KBM-7 (cell line): ENCODE results near the gene TMEM63B.
"Not testable (repeated sequence)": the region's sequence is repeated elsewhere in the genome, so short reads cannot be mapped to it uniquely, and the experiment has no call there.

ENCODE experiments used
- DNase-seq: peaks from one replicate; pipeline ENCODE4 v3.0.0-alpha.2; 2015
- in situ Hi-C: fragments of 300-500 bp; cut with MboI; formaldehyde crosslinking; loops from 2 replicates; pipeline ENCODE4 v1.14.3; 2020; ENCODE audit warnings: low sequenced_read_pairs, low pct_unique_long_range_greater_than_20kb, mixed read lengths

Gene TMEM63B

GRCh38 chr6:44135875-44136274 lies 8.5 kb downstream of the TMEM63B start:
- in situ Hi-C loops = no loop called here
- DNase-seq = no peak

- DNase-seq = no peak
- in situ Hi-C loops = no loop called here
Observed at GRCh38 chr6:44138717-44139350, 11.5 kb downstream of the TMEM63B start.

GRCh38 chr6:44139351-44139743 lies 12.0 kb downstream of the TMEM63B start:
- no peak for DNase-seq
- in situ Hi-C loops = no loop called here

GRCh38 chr6:44142835-44143234 lies 15.5 kb downstream of the TMEM63B start:
- no peak for DNase-seq
- in situ Hi-C loops = no loop called here

- in situ Hi-C loops = no loop called here
- no peak for DNase-seq
Observed at GRCh38 chr6:44143731-44144130, 16.4 kb downstream of the TMEM63B start.

GRCh38 chr6:44144536-44144935 lies 17.2 kb downstream of the TMEM63B start:
- in situ Hi-C loops = not testable (repeated sequence)

GRCh38 chr6:44145839-44146238 lies 18.5 kb downstream of the TMEM63B start:
- DNase-seq = no peak
- in situ Hi-C loops = no loop called here

More at GRCh38 chr6:44144536-44144935, 17.2 kb downstream of the TMEM63B start:
- DNase-seq = not testable (repeated sequence)

GRCh38 chr6:44146685-44147084 lies 19.3 kb downstream of the TMEM63B start:
- in situ Hi-C loops = no loop called here
- no peak for DNase-seq

- no peak for DNase-seq
- in situ Hi-C loops = no loop called here
Observed at GRCh38 chr6:44147256-44147655, 19.9 kb downstream of the TMEM63B start.

- DNase-seq = no peak
- in situ Hi-C loops = no loop called here
Observed at GRCh38 chr6:44148306-44148705, 21.0 kb downstream of the TMEM63B start.

- no peak for DNase-seq
- in situ Hi-C loops = no loop called here
Observed at GRCh38 chr6:44149369-44150012, 22.1 kb downstream of the TMEM63B start.

- in situ Hi-C loops = no loop called here
- no peak for DNase-seq
Observed at GRCh38 chr6:44150317-44150917, 23.1 kb downstream of the TMEM63B start.

- in situ Hi-C loops = no loop called here
Observed at GRCh38 chr6:44151348-44152108, 24.2 kb downstream of the TMEM63B start.

GRCh38 chr6:44152109-44152461 lies 24.7 kb downstream of the TMEM63B start:
- no peak for DNase-seq
- in situ Hi-C loops = no loop called here

More at GRCh38 chr6:44151348-44152108, 24.2 kb downstream of the TMEM63B start:
- DNase-seq = peak; percentile 75

- no peak for DNase-seq
- in situ Hi-C loops = no loop called here
Observed at GRCh38 chr6:44152533-44152932, 25.2 kb downstream of the TMEM63B start.

- DNase-seq = no peak
- in situ Hi-C loops = no loop called here
Observed at GRCh38 chr6:44154067-44154466, 26.7 kb downstream of the TMEM63B start.

- peak; percentile 15 for DNase-seq
- in situ Hi-C loops = no loop called here
Observed at GRCh38 chr6:44156494-44157151, 29.3 kb downstream of the TMEM63B start.

- DNase-seq = peak; percentile 50
- in situ Hi-C loops = no loop called here
Observed at GRCh38 chr6:44157152-44157521, 29.8 kb downstream of the TMEM63B start.

GRCh38 chr6:44158770-44159228 lies 31.4 kb downstream of the TMEM63B start, which contains the start of gene CAPN11:
CAPN11 (plus strand) TSS chr6:44158820; CDS start chr6:44158849, 29 bp downstream.
- no peak for DNase-seq
- in situ Hi-C loops = no loop called here
